Right ventricle myocardium inferior (tissue), 1 donor: ENCODE results near the gene CASP10. TPM values are rescaled to one million over a fixed set of nuclear protein-coding genes. Genes with fewer than 3 reads are reported as not detected.
"Not testable (repeated sequence)": the region's sequence is repeated elsewhere in the genome, so short reads cannot be mapped to it uniquely, and the experiment has no call there.

Experiments used
- ATAC-seq: fragments of 200-7000 bp; cut with Tn5 transposase; one replicate; pipeline ENCODE4 v1.9.1; 2020; ENCODE audit warnings: mild to moderate bottlenecking, moderate library complexity
- DNase-seq: peaks from one replicate; pipeline ENCODE4 v3.0.0; 2021; ENCODE audit errors: missing footprints
- intact Hi-C: fragments of 100-400 bp; cut with DNase I; formaldehyde crosslinking; loops from one replicate; pipeline ENCODE4 v1.11.0; 2022
- total RNA-seq: library from RNA; stranded (reverse); fragmentation: NEBNext Ultra II Directional; extraction: Animal tissue kit (Norgen Biotek cat#: 25700); gene quantifications from one replicate; pipeline ENCODE4 v1.2.1, GENCODE V29; 2021
- donor health status: DM: no; HTN: yes; CAD: no; lungs with severe emphysema.

The CASP10 gene
- total RNA-seq, 1 donor from 2014 or later: 6.2 TPM

DNA sequence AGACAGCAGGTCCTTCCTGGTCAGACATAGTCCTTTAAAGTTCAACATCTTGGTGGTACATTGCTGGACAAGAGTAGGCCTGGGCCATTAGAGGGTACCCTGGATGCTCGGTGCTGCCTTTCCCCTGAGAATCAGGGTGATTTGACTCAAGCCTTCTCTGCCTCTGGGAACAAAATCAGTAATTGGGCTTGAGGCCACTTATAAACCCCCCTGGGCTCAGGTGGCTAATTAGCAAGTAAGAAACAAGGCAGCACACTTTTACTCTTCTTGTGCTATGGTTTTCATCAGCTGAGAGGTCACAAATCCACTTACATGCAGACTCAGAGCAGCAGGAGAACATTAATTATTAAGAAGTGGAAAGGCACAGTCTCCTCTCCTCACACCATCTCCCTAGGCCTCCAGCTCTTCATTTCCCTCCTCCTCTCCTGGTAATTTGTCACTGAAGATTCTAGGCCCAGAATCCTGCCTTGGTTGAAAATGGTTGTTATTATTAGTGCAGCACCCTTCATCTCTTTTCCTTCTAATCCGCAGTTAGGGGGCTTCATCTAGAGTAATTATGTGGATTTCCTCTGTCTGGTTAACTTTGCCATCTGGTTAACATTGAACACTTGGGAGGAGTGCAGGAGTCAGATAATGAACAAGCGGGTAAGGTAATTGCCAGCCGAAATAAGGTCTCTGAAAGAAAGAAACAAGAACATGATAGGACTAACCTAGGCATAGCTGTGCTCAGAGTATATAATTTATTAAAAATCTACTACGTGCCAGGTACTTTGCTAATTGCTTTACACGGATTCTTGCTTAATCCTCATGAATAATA, 29.7 kb upstream of the CASP10 start:
- no peak for ATAC-seq
- intact Hi-C loops: no loop called here
- no peak for DNase-seq

DNA sequence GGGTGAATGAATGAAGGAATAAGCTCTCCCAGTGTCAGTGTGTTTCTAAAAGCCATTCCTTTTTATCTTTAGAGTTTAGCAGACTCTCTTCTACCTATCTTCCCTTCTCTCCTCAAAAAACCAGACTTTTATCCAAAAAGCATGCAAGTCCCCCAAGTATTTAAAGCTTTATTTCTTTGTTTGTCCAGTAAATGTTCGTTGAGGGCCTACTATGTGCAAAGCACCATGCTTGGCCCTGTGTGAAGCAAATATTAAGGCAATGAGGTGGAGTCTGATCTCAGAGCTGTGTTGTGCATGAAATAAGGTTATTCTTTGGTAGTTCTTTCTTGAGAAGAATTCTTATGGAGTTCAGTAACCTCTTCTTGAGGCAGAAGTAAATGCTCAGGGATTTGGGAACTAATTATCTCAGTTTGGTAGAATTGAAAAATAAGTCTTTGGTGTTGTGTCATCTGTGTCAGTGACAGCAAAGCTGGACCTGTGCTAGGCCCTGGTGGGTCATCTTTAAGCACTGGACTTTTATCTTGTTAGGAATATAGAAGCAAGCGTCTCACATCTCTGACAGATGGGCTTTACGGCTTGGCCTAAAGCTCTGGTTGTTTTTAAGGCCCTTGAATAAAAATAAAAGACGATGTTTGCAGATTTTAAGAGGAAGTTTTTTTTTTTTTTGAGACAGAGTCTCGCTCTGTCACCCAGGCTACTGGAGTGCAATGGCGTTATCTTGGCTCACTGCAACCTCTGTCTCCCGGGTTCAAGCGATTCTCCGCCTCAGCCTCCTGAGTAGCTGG, 28.1 kb upstream of the CASP10 start:
- ATAC-seq: no peak
- DNase-seq: no peak
- intact Hi-C loops: loop anchor here (5.0 kb wide), 1 partner anchor 83 kb away; the partner anchor contains the start of genes HYCC2 and NDUFB3

DNA sequence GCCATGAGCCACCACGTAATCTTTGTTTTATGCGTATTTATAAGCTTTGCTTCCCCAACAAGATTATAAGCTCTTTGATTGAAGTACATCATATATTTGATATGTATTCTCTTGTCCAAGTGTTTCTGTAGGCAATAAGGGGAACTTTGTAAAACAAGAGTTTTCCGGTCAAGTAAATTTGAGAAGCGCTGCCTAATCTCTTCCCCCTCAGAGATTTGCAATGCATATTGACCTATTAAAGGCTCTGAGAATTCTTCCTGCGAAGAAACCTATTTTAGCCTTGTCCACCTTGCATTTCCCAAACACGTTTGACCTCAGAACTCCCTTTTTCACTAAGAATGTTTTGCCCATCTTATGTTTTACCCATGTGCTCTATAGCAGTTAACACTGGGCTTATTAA, 26.9 kb upstream of the CASP10 start:
- intact Hi-C loops: loop anchor here (2.0 to 5.0 kb wide), 2 partner anchors 39 to 84 kb away; partner anchors contain the start of genes CFLAR, HYCC2 and NDUFB3
- no peak for ATAC-seq

DNA sequence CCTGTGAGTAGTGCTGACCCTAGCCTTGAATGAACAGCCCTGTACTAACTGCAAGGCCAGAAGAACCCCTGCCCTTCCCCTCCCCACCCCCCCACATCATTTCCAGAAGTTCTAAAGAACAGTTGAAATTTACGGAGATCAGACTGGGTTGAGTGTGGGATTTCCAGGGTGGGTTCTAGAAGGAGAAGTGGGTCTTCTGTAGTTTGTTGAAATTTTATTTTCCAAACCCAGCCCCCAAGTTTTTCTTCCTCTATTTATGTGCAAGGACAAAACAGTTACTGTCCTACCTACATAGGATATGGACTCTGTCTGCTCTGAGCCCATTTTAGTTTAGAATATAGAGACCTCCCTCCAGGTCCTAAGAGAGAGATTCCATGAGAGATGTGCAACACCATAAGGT, 26.3 kb upstream of the CASP10 start:
- no peak for DNase-seq
- intact Hi-C loops: loop anchor here (2.0 to 5.0 kb wide), 2 partner anchors 40 to 84 kb away; partner anchors contain the start of genes CFLAR, HYCC2 and NDUFB3
- no peak for ATAC-seq

More for the DNA sequence above, 26.9 kb upstream of the CASP10 start:
- no peak for DNase-seq

DNA sequence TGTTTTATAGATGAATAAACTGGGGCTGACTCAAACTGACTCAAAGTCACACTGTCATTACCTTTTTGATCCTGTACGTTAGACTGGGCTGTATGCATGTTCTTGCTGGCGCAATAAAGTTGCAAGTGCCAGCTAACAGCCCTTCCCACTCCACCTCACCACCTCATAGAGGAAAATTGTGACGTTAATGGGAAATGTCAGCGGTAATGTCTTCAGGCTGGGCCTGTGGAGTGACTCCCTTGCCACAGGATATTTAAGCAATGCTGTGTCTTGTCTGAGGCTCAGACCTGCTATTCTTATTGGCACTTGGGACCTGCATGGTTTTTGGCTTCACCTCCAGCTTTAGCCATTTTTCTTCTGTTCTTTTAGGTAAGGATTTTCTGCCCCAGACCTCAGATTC, 25.2 kb upstream of the CASP10 start:
- DNase-seq: no peak
- peak; percentile 7 for ATAC-seq
- intact Hi-C loops: loop anchor here (2.0 to 5.0 kb wide), 2 partner anchors 41 to 85 kb away; partner anchors contain the start of genes CFLAR, HYCC2 and NDUFB3

DNA sequence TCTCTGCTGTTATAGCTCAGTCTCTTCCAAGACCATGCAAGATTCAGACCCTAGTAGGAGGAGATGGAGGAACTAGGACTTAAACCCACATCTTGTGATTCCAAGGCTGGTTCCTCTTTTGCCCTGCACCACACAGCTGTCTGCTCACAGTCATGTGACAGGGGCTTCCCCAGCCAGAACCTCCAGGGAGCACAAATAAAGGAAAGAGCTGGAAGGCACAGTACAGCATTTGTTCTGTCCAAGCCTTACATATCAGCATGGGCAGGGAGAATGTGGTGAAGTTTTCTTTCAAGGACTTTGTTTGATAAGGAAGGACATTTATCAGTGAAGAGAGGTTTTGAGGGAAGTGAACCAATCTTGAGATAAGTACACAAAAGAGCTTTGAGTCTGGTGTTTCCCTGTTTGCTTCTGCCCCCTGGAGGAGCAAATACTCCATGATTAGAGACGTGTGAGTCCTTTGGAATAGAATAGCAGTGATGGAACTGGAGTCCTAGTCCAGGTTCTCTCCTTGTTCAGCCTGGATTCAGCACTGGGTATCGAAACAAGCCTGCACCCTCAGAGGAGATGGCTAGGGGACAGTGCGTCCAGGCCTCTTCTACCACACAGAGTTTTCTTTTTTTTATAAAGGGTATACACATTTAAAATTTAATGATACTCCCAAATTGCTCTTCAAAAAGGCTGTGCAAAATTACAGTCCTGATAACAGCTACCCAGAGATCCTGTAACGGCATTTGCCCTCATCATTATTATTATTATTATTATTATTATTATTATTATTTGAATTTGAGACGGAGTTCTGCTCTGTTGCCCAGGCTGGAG, 24.6 kb upstream of the CASP10 start:
- intact Hi-C loops: loop anchor here (5.0 kb wide), 1 partner anchor 86 kb away; the partner anchor contains the start of genes HYCC2 and NDUFB3
- peak; percentile 84 for ATAC-seq
- peak; percentile 73 for DNase-seq

DNA sequence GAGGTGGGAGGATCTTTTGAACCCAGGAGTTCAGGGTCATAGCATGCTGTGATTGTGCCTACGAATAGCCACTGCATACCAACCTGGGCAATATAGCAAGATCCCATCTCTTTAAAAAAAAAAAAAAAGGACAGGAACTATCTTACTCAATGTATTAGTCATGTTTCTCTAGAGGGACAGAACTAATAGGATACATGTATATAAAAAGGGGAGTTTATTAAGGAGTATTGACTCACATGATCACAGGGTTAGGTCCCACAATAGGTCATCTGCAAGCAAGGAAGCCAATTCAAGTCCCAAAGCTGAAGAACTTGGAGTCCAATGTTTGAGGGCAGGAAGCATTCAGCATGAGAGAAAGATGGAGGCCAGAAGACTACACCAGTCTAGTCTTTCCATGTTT, 18.8 kb upstream of the CASP10 start:
- intact Hi-C loops: no loop called here
- no peak for DNase-seq
- ATAC-seq: no peak

DNA sequence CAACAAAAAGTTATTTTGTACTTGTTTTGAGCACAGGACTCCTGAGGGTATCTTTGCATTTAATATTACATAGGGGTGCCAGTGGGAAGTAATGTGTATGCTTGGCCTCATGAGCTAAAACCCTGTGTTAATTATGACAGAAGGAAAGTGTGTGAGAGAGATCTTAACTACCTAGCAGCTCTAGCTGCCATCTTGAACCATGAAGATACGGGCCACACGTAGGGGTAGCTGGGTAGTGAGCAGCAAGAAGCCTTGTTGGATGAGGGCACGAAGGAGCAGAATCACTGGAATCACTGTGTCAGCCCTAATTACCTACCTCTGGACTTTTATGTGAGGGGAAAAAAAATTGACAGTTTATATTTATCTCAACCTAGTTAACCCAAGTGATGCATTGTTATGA, 15.4 kb upstream of the CASP10 start:
- intact Hi-C loops: no loop called here
- peak; percentile 42 for ATAC-seq

DNA sequence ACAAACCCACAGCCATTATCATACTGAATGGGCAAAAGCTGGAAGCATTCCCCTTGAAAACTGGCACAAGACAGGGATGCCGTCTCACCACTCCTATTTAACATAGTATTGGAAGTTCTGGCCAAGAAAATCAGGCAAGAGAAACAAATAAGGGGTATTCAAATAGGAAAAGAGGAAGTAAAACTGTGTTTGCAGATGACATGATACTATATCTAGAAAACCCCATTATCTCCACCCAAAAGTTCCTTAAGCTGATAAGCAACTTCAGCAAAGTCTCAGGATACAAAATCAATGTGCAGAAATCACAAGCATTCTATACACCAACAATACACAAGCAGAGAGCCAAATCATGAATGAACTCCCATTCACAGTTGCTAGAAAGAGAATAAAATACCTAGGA, 14.4 kb upstream of the CASP10 start:
- ATAC-seq, intact Hi-C loops, DNase-seq: not testable (repeated sequence)

More for the DNA sequence above, 15.4 kb upstream of the CASP10 start:
- DNase-seq: no peak

DNA sequence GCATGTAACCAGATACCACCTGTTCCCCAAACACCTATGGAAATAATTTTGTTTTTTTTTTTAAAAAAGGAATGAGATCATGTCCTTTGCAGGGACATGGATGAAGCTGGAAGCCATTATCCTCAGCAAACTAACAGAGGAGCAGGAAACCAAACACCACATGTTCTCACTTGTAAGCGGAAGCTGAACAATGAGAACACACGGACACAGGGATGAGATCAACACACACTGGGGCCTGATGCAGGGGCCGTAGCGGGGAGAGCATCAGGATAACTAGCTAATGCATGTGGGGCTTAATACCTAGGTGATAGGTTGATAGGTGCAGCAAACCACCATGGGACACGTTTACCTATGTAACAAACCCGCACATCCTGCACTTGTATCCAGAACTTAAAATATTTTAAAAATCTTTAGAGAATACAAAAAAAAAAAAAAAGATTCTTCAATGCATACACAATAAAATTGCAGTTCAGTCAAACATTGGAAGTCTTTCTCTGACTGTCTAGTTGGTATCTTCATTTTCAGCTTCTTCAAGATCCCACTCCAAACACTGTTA, 11.6 kb upstream of the CASP10 start:
- intact Hi-C loops: loop anchor here (5.0 kb wide), 1 partner anchor 99 kb away; the partner anchor contains the start of genes HYCC2 and NDUFB3
- no peak for DNase-seq
- no peak for ATAC-seq

DNA sequence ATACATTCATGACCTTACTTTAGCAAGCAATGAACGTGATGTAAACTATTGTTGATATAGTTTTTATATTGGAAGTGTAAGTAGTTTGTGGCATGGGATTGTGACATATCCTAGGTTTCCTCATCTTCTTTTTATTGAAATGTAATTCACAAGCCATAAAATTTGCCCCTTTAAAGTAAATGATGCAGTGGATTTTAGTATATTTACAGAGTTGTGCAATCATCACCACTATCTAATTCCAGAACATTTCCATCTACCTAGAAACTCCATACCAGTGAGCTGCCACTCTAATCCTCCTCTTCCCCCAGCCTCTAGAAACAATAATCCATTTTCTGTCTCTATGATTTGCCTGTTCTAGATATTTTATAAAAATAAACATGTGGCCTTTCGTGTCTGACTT, 10.7 kb upstream of the CASP10 start:
- ATAC-seq (no peak), DNase-seq (no peak)
- intact Hi-C loops: loop anchor here (5.0 kb wide), 1 partner anchor 100 kb away; the partner anchor contains the start of genes HYCC2 and NDUFB3

DNA sequence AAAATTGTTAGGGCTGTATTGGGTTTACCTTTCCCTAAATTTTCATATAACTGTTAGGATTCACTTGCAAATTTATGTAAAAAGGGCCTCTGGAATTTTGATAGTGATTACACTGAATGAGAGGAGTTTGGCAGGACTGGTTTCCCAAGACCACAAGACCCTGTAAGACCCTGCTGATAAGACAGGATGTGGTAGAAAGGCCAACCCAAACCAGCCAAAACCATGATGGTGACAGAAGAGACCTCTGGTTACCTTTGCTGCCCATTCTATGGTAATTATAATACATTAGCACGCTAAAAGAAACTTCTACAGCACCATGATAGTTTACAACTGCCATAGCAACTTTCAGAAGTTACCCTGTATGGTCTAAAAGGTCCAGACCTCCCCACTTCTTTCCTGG, 8.3 kb upstream of the CASP10 start:
- intact Hi-C loops: loop anchor here (5.0 kb wide), 2 partner anchors 102 to 212 kb away; partner anchors contain the start of genes HYCC2, NDUFB3 and ORC2
- no peak for ATAC-seq
- DNase-seq: no peak

DNA sequence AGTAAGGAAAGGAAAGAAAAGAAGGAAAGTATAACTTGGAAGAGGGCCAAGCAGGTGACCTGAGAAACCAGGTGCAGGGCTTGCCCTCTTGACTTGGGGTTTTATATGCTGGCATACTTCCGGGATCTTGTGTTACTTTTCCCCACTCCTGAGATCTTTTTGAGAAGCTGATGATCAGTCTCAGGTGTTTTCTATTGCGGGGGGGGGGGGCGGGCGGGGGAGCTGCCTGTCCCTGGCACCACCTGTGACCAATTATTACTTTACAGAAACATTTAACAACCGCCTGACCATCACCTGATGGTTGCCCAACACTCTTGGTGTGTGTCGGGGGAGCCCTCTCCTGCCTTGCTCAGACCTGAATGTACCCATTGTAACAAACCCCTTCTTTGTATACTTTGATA, 6.9 kb upstream of the CASP10 start:
- DNase-seq: no peak
- intact Hi-C loops: loop anchor here (2.0 to 5.0 kb wide), 2 partner anchors 214 to 271 kb away; partner anchors contain the start of gene ORC2
- ATAC-seq: no peak

DNA sequence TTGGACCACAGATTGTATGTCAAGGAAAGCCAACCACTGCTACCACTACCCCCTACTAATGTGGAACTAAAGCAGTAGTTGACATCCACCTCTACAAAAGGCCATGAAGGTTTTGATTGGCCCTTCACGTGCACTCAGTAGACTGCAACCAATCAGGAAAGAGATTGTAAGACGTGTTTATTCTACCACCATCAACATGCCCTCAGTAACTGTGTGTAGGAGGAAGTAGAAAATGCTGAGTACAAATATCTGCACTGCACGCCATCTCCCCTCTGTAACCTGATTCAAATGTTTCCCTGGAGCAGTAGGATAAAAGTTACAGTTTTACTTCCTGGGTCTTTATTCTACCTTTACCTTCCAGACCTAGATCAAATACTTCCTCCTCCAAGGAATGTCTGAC, 2.9 kb upstream of the CASP10 start:
- intact Hi-C loops: no loop called here
- ATAC-seq: peak; percentile 35
- DNase-seq: no peak

DNA sequence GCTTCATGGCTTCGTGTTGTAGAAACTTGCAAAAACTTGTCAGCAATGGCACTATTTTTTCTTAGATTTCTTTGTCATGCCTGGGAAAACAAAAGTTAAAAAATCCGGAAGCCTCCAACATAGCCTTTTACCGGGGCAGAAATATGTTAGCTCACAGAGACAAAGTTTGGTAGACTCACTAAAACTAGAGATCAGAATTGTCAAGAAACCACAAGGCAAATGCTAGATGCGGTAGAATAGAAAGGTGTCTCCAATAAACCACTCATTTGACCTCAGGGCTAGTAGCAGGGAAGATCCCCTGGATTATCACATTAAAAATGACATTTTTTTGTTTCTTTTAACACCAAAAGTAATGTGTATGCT, 405 bp downstream of the CASP10 start:
- no peak for DNase-seq
- no peak for ATAC-seq
- intact Hi-C loops: no loop called here

DNA sequence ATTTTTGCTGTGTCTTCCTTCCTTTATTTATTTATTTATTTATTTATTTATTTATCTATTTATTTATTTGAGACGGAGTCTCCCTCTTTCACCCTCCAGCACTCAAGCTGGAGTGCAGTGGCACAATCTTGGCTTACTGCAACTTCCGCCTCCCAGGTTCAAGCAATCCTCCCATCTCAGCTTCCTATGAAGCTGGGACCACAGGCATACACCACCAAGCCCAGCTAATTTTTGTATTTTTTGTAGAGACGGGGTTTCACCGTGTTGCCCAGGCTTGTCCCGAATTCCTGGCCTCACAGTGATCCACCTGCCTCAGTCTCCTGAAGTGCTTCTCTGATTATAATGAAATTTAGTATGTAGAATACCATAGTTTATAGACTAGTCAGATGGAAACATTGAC, 894 bp downstream of the CASP10 start:
- not testable (repeated sequence) for DNase-seq, ATAC-seq
- intact Hi-C loops: loop anchor here (2.0 kb wide), 1 partner anchor 49 kb away; no protein-coding TSS in a partner anchor

DNA sequence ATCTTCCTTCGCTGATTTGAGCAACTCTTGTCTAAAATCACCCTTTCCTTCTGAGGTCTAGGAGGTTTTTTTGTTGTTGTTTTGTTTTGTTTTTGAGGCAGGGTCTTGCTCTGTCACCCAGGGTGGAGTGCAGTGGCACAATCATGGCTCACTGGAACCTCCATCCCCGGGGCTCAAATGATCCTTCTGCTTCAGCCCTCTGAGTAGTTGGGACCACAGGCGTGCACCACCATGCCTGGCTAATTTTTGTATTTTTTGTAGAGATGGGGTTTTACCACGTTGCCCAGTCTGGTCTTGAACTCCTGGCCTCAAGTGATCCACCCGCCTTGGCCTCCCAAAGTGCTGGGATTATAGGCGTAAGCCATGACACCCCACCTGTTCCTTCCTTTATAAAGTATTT, 1.3 kb downstream of the CASP10 start:
- not testable (repeated sequence) for DNase-seq, ATAC-seq
- intact Hi-C loops: loop anchor here (2.0 kb wide), 1 partner anchor 49 kb away; no protein-coding TSS in a partner anchor

DNA sequence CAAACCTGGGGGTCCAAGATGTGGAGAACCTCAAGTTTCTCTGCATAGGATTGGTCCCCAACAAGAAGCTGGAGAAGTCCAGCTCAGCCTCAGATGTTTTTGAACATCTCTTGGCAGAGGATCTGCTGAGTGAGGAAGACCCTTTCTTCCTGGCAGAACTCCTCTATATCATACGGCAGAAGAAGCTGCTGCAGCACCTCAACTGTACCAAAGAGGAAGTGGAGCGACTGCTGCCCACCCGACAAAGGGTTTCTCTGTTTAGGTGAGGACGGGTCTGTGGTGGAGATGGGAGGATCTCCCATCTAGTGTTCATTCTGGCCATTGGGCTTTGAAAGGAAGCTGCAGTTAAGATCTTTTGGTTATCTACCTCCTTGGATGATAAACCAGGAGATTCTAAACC, 2.9 kb downstream of the CASP10 start:
- intact Hi-C loops: loop anchor here (2.0 to 5.0 kb wide), 2 partner anchors 36 to 47 kb away; no protein-coding TSS in a partner anchor
- DNase-seq (no peak), ATAC-seq (no peak)
